ENCODE results near the gene FABP7. TPM values are rescaled to one million over a fixed set of nuclear protein-coding genes. Genes with fewer than 3 reads are reported as not detected.

Gene FABP7
- total RNA-seq, 4 donors from 2014 or later, result 0.48 to 0.55 TPM; not detected in 2

- 0 to 5% methylated on average over 4 to 44 of the region's 71 CpGs for WGBS, 2 donors (ENCODE audit: low coverage in 1 of 2)
- Histone ChIP-seq H3K9me3 (no peaks in the 10 kb centered on the region), H3K27me3 (no peaks in the 10 kb centered on the region), H3K4me3 (peak within 1 kb of the TSS; percentile 59 to 73 (median 65)), H3K4me1 (peaks cover 9 to 55% (median 34%) of the 10 kb centered on the region in 4 donors), H3K27ac (peak within 1 kb of the TSS; percentile 93 to 96 (median 94)), H3K36me3 (no peaks in the 10 kb centered on the region)
- TF ChIP-seq, protein P1, sequence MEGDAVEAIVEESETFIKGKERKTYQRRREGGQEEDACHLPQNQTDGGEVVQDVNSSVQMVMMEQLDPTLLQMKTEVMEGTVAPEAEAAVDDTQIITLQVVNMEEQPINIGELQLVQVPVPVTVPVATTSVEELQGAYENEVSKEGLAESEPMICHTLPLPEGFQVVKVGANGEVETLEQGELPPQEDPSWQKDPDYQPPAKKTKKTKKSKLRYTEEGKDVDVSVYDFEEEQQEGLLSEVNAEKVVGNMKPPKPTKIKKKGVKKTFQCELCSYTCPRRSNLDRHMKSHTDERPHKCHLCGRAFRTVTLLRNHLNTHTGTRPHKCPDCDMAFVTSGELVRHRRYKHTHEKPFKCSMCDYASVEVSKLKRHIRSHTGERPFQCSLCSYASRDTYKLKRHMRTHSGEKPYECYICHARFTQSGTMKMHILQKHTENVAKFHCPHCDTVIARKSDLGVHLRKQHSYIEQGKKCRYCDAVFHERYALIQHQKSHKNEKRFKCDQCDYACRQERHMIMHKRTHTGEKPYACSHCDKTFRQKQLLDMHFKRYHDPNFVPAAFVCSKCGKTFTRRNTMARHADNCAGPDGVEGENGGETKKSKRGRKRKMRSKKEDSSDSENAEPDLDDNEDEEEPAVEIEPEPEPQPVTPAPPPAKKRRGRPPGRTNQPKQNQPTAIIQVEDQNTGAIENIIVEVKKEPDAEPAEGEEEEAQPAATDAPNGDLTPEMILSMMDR (IDR thresholded peaks at IDR 0.05), result peak in 4 of 5 experiments; percentile 35 to 60 (median 44)
- TF ChIP-seq POLR2A (IDR thresholded peaks at IDR 0.05) (peak; percentile 93), POLR2AphosphoS5 (IDR thresholded peaks at IDR 0.05) (peak; percentile 49 to 93 (median 93)), EP300 (IDR thresholded peaks at IDR 0.05; ENCODE audit: low read depth) (no peak)
- intact Hi-C loops (cut with DNase I; ENCODE audit: low total_unique reads), result no loop called here
- in situ Hi-C loops (cut with MboI; ENCODE audit: low pct_ligation_motif_present in 1 of 4, low pct_unique_long_range_greater_than_20kb in 1 of 4, low sequenced_read_pairs in 3 of 4), result no loop called here
- DNase-seq, result peak; percentile 83
Observed at GRCh38 chr6:122789182-122790027, 9.9 kb downstream of the FABP7 start, which contains the start of gene SMPDL3A. SMPDL3A (plus strand) TSS chr6:122789258; CDS start chr6:122789347, 89 bp downstream.

GRCh38 chr6:122790028-122790422 is 10.5 kb downstream of the FABP7 start:
- in situ Hi-C loops (cut with MboI; ENCODE audit: low pct_ligation_motif_present in 1 of 4, low pct_unique_long_range_greater_than_20kb in 1 of 4, low sequenced_read_pairs in 3 of 4) (no loop called here), intact Hi-C loops (cut with DNase I; ENCODE audit: low total_unique reads) (no loop called here)
- TF ChIP-seq POLR2A (IDR thresholded peaks at IDR 0.05), result no peak
- peak overlapping the region; percentile 93 to 96 (median 94) for H3K27ac ChIP-seq
- no peak for DNase-seq
- H3K4me1 ChIP-seq, result peaks cover 9 to 57% (median 34%) of the 10 kb centered on the region in 4 donors
- H3K9me3 ChIP-seq, result no peaks in the 10 kb centered on the region
- no peaks in the 10 kb centered on the region for H3K36me3 ChIP-seq
- H3K27me3 ChIP-seq, result no peaks in the 10 kb centered on the region
- peak overlapping the region; percentile 59 to 73 (median 65) for H3K4me3 ChIP-seq
- 1% methylated on average over 14 of the region's 14 CpGs; no CpG with 5 or more reads in 1 of the 2 donors for WGBS, 2 donors (ENCODE audit: low coverage in 1 of 2)

GRCh38 chr6:122790423-122791309 is 11.2 kb downstream of the FABP7 start:
- Histone ChIP-seq H3K4me1 (peaks cover 9 to 57% (median 34%) of the 10 kb centered on the region in 4 donors), H3K27me3 (no peaks in the 10 kb centered on the region), H3K27ac (peak overlapping the region; percentile 93 to 96 (median 94)), H3K4me3 (peak overlapping the region; percentile 59 to 73 (median 65)), H3K9me3 (no peaks in the 10 kb centered on the region), H3K36me3 (no peaks in the 10 kb centered on the region)
- 31 to 48% methylated on average over 8 to 14 of the region's 14 CpGs for WGBS, 2 donors (ENCODE audit: low coverage in 1 of 2)
- no peak for DNase-seq
- intact Hi-C loops (cut with DNase I; ENCODE audit: low total_unique reads), result no loop called here
- in situ Hi-C loops (cut with MboI; ENCODE audit: low pct_ligation_motif_present in 1 of 4, low pct_unique_long_range_greater_than_20kb in 1 of 4, low sequenced_read_pairs in 3 of 4), result no loop called here
- TF ChIP-seq POLR2AphosphoS5 (IDR thresholded peaks at IDR 0.05), result peak; percentile 27 to 78 (median 75)
- peak; percentile 33 for TF ChIP-seq POLR2A (IDR thresholded peaks at IDR 0.05)
- no peak for TF ChIP-seq EP300 (IDR thresholded peaks at IDR 0.05; ENCODE audit: low read depth)
- TF ChIP-seq, protein P1 (IDR thresholded peaks at IDR 0.05), result peak in 3 of 5 experiments; percentile 1 to 48 (median 35)

GRCh38 chr6:122791310-122791679 is 11.8 kb downstream of the FABP7 start:
- TF ChIP-seq, protein P1 (IDR thresholded peaks at IDR 0.05), result no peak
- TF ChIP-seq POLR2A (IDR thresholded peaks at IDR 0.05) (no peak), POLR2AphosphoS5 (IDR thresholded peaks at IDR 0.05) (no peak), EP300 (IDR thresholded peaks at IDR 0.05; ENCODE audit: low read depth) (no peak)
- peaks cover 9 to 57% (median 34%) of the 10 kb centered on the region in 4 donors for H3K4me1 ChIP-seq
- WGBS, 2 donors (ENCODE audit: low coverage in 1 of 2), result 69% methylated on average over 2 of the region's 2 CpGs
- H3K4me3 ChIP-seq, result peak overlapping the region in 2 of 4 donors; percentile 59 to 73
- DNase-seq, result no peak
- in situ Hi-C loops (cut with MboI; ENCODE audit: low pct_ligation_motif_present in 1 of 4, low pct_unique_long_range_greater_than_20kb in 1 of 4, low sequenced_read_pairs in 3 of 4), result no loop called here
- no peaks in the 10 kb centered on the region for H3K36me3 ChIP-seq
- no peaks in the 10 kb centered on the region for H3K9me3 ChIP-seq
- peak overlapping the region; percentile 93 to 96 (median 94) for H3K27ac ChIP-seq
- intact Hi-C loops (cut with DNase I; ENCODE audit: low total_unique reads), result no loop called here
- H3K27me3 ChIP-seq, result no peaks in the 10 kb centered on the region

Measured in transverse colon (tissue), 4 donors.